AG20443 (cell line): ENCODE data around the gene APOL5.
A peak's percentile ranks its signal among the peaks of the same experiment; 100 is the strongest.
"Not testable (repeated sequence)": the region's sequence is repeated elsewhere in the genome, so short reads cannot be mapped to it uniquely, and the experiment has no call there.

Source experiments
- DNase-seq: peaks from one replicate; pipeline ENCODE4 v3.0.0; 2012; ENCODE audit warnings: low spot score, mixed read lengths

Gene APOL5

GRCh38 chr22:35717572-35717971 lies at the start of gene APOL5:
TSS of gene APOL5 (plus strand) at chr22:35717872. CDS start at chr22:35717872, 0 bp downstream.
- no peak for DNase-seq

DNA sequence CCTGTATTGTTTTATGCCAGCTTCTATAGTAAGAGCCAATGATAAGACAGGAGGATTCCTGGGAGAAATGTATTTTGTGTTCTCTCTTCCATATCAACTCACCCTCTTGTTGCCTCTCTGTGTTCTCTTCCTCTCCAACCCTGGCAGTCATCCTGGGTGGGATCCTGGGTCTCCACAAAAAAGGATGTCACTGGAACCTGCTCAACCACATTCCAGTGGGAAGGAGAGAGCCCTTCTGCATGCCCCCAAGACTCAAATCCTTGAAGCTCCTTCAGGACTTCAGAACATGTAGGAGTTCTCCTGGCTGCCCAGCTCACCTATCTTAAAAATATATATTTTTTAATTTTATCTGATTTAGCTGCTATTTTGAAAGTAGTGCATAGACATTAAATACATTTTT lies 43.3 kb upstream of the APOL5 start:
- DNase-seq: no peak

GRCh38 chr22:35676065-35676464 lies 41.6 kb upstream of the APOL5 start:
- not testable (repeated sequence) for DNase-seq

GRCh38 chr22:35677460-35678187 lies 40.0 kb upstream of the APOL5 start:
- no peak for DNase-seq

- no peak for DNase-seq
Observed at GRCh38 chr22:35678836-35679235, 38.8 kb upstream of the APOL5 start.

DNA sequence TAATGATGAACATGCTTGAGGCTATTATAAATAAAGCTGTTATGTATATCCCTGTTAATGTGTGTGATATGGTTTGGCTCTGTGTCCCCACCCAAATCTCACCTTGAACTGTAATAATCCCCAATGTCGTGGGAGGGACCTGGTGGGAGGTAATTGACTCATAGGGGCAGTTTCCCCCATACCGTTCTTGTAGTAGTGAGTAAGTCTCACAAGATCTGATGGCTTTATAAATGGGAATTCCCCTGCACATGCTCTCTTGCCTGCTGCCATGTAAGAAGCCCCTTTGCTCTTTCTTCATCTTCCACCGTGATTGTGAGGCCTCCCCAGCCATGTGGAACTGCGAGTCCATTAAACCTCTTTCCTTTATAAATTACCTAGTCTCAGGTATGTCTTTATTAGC lies 38.2 kb upstream of the APOL5 start:
- not testable (repeated sequence) for DNase-seq

DNA sequence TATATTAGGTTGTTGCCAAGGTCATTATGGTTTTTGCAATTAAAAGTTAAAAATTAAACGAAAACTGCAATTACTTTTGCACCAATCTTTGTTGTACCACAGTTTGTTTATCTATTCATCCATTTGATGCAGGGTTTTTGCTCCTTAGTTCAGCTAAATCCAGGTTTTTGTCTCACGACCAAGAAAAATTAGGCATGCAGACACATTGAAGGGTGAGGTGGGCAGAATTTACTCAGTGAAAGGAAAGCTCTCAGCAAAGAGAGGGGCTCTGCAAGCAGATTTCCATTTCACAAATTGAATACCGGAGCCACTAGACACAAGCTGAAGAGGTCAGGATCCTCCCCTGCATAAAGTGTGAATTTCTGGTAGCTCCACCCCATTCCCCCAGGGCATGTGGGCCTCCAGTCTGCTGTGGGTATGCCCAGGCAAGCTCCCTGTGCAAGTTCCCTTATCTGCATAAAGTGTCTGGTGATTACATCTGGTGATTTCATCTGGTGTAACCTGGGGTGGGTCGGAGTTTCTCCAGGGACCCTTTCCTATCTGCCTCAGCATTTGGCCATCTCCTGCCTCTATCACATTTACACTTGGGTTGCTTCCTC lies 36.1 kb upstream of the APOL5 start:
- no peak for DNase-seq

DNA sequence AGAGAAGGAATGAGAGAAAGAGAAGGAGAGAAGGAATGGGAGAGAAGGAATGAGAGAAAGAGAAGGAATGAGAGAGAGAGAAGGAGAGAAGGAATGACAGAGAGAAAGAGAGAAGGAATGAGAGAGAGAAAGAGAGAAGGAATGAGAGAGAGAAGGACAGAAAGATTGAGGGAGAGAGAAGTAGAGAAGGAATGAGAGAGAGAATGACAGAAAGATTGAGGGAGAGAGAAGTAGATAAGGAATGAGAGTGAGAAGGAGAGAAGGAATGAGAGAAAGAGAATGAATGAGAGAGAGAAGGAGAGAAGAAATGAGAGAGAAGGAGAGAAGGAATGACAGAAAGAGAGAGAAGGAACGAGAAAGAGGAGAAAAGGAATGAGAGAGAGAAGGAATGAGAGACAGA lies 34.1 kb upstream of the APOL5 start:
- DNase-seq: no peak

DNA sequence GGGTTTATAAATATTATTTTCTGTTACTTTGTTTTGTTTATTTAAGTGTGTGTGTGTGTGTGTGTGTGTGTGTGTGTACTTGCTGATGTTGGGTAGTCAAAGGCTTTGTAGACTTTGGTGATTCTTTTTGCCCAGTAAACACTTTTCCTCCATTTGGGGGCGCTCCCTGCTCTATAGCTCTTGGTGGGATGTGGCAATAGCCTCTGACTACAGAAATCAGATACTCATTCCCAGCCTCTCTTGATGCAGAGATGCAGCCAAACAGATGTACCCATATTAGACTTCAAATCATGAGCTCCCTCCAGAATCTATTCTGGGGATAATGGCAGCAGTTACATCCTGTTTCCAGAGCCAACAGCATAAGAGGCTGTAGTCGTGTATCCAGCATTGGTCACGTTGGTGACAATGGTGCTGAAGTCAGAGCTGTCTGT lies 33.4 kb upstream of the APOL5 start:
- DNase-seq: peak; percentile 38

- no peak for DNase-seq
Observed at GRCh38 chr22:35684732-35685131, 32.9 kb upstream of the APOL5 start.

GRCh38 chr22:35685731-35686130 lies 31.9 kb upstream of the APOL5 start:
- DNase-seq: no peak

GRCh38 chr22:35686298-35686697 lies 31.4 kb upstream of the APOL5 start:
- DNase-seq: no peak

DNA sequence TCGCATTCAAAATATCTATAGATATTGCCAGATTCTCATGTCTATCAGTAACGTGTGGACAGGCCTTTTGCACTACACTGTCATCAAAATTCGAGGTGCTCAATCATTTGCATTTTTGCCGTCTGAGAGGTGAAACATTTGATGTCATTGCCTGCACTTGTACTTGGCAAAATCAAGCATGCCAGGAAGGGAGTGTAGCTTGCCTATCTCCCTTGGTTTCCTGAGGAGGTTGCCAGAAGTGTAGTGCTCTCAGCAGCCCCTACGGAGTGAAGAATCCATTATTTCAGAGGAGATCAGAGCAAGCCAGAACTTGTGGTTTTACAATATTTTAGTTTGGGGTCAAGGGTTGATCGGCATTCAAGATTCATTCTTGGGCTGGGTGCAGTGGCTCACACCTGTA lies 30.2 kb upstream of the APOL5 start:
- no peak for DNase-seq

DNA sequence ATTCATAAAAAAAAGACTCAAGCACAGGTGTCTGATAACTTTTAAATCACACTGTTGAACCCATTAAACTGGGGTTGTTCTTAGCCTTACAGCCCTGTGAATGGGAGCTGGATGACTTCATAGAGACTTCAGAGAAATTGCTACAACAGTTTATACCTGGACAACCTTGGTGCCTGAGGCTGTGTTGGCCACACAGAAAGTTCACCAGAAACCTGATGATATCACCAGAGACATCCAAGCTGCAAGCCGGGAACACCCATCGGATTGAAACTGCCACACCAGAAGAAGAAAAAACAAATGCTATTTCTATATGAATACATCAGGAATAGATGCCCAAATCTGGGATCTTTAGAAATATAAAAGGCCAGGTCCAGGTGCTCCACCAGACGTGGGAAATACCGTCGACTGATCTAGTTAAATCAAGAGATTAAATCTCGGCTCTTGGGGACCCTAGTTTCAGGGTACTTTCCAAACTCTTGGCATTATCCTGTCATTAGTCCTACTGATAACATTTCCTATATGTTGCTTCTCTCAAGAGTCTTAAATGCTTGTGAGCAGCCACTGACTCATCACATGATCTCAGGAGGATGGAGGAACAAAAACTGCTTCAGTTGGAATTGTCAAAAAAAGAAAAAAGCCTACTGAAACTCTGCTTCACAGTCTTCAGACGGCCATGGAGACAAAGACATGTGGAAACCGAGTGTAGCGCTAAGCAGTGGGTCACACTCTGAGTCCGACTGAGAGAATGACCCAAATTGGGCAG lies 28.6 kb upstream of the APOL5 start:
- DNase-seq: no peak

- no peak for DNase-seq
Observed at GRCh38 chr22:35690001-35690400, 27.7 kb upstream of the APOL5 start.

DNA sequence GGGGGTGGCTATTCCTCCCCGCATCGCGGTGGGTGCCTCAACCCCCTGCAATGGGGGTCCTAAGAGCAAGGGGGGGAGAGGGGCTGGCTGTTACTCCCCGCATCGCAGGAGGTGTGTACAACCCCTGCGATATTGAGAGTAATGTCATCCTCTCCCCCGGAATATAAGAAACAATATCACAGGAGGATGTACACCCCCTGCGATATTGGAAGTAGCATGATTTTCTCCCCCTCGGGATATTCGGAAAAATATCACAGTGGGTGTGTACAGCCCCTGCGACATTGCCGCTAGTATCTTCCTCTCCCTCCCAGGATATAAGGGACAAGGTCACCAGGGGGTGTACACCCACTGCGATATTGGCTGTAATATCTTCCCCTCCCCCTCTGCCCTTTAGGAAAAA lies 22.5 kb upstream of the APOL5 start:
- no peak for DNase-seq

- DNase-seq: no peak
Observed at GRCh38 chr22:35697142-35697541, 20.5 kb upstream of the APOL5 start.

DNA sequence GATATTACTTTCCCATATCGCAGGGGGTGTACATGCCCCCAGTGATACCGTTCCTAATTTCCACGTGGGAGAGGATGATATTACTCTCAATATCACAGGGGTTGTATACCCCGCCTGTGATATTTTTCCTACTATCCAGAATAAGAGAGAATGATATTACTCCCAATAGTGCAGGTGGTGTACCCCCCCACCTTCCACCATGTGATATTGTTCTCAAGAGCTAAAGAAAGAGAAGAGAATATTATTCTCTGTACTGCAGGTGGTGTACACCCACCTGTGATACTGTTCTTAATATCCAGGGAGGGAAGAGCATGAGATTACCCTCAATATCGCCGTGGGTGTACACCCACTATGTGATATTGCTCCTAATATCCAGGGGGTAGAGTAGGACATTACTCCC lies 17.8 kb upstream of the APOL5 start:
- not testable (repeated sequence) for DNase-seq

- DNase-seq: no peak
Observed at GRCh38 chr22:35703861-35704584, 13.6 kb upstream of the APOL5 start.

DNA sequence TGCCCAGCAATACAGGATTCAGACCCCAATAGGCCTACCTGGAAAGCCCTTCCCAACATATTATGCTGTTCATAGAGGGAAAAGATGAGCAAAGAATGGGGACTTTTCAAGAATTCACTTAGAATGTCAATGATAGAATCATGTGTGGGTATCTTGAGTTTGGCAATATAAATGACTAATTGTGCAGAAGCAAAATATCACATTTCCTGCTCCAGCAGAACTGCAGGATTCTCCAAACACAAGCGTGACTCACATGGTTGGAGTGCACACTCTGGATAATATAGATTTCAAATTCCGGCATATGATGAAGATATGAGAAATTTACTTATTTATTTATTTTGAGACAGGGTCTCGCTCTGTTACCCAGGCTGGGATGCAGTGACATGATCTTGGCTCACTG lies 12.5 kb upstream of the APOL5 start:
- DNase-seq: peak; percentile 75

DNA sequence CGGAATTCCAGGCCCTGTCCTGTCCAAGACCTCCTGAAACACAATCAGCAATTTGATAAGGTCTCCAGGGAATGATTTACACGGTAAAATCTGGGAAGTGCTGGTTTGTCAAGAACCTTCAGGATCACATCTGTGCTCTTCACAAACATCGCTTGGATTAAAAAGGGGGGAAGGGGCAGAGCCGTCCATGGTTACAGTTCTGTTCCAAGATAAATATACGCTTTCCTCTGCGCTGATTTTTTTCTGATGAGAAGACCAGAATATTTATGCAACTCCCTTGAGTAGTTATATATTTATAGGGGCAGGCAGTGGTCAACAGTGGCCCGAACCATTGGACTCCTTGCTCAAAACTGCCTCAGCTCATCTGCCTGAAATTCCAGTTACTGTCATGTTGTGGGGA lies 9.2 kb upstream of the APOL5 start:
- DNase-seq: no peak

GRCh38 chr22:35708917-35709316 lies 8.8 kb upstream of the APOL5 start:
- no peak for DNase-seq

GRCh38 chr22:35711336-35711735 lies 6.3 kb upstream of the APOL5 start:
- DNase-seq: no peak
